Middle frontal gyrus (tissue), 1 donor: Measurements from ENCODE around the gene LFNG.

Source experiments
- DNase-seq: peaks from one replicate; pipeline ENCODE4 v3.0.0-alpha.2; 2015; ENCODE audit warnings: low spot score; ENCODE audit errors: extremely low spot score

LFNG gene

GRCh38 chr7:2483494-2483893 is 36.1 kb upstream of the LFNG start:
- DNase-seq: no peak

GRCh38 chr7:2484868-2485267 is 34.7 kb upstream of the LFNG start:
- DNase-seq: no peak

GRCh38 chr7:2487586-2488271 is 31.8 kb upstream of the LFNG start:
- DNase-seq: no peak

GRCh38 chr7:2488272-2488645 is 31.3 kb upstream of the LFNG start:
- DNase-seq: no peak

- no peak for DNase-seq
Observed at GRCh38 chr7:2488681-2489080, 30.9 kb upstream of the LFNG start.

- no peak for DNase-seq
Observed at GRCh38 chr7:2490181-2490651, 29.4 kb upstream of the LFNG start.

- DNase-seq: no peak
Observed at GRCh38 chr7:2492038-2492437, 27.5 kb upstream of the LFNG start.

GRCh38 chr7:2493205-2494164 is 26.1 kb upstream of the LFNG start:
- DNase-seq: no peak

GRCh38 chr7:2494191-2495130 is 25.1 kb upstream of the LFNG start:
- DNase-seq: no peak

GRCh38 chr7:2495418-2496299 is 23.9 kb upstream of the LFNG start:
- DNase-seq: no peak

GRCh38 chr7:2496375-2496774 is 23.2 kb upstream of the LFNG start:
- DNase-seq: no peak

- no peak for DNase-seq
Observed at GRCh38 chr7:2497065-2497464, 22.5 kb upstream of the LFNG start.

- DNase-seq: no peak
Observed at GRCh38 chr7:2497500-2498336, 21.9 kb upstream of the LFNG start.

GRCh38 chr7:2498708-2499107 is 20.9 kb upstream of the LFNG start:
- DNase-seq: no peak

GRCh38 chr7:2499181-2499580 is 20.4 kb upstream of the LFNG start:
- no peak for DNase-seq

- no peak for DNase-seq
Observed at GRCh38 chr7:2499719-2500430, 19.7 kb upstream of the LFNG start.

- no peak for DNase-seq
Observed at GRCh38 chr7:2500701-2501100, 18.9 kb upstream of the LFNG start.

GRCh38 chr7:2501947-2502646 is 17.5 kb upstream of the LFNG start:
- DNase-seq: no peak
